Activated CD4-positive, alpha-beta T cell treated with anti-CD3 and anti-CD28 coated beads for 1 hour (primary cell): ENCODE measurements around the gene GLS.
A peak's percentile ranks its signal among the peaks of the same experiment; 100 is the strongest.
"Not testable (repeated sequence)": the region's sequence is repeated elsewhere in the genome, so short reads cannot be mapped to it uniquely, and the experiment has no call there.

Experiments
- DNase-seq: peaks from one replicate; pipeline ENCODE4 v3.0.0-alpha.2; 2020

Gene GLS

DNA sequence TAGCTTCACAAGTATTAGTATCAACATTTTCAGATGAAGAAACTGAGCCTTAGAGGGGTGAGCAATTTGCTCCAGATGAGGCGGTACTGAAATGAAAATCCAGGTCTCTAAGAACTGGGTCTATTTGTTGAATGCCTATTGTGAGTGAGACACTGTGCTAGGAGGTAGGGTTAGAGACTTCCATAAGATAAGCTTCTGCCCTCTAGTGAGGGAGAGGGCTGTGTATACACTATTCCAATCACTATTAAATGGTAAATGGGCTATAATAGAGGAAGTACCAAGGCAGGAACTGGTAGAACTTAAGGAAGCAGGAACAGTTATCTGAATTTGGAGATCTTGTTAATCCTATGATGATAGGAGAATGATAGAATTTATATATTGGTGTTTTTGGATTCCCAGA lies 23.6 kb upstream of the GLS start:
- DNase-seq, result no peak

DNA sequence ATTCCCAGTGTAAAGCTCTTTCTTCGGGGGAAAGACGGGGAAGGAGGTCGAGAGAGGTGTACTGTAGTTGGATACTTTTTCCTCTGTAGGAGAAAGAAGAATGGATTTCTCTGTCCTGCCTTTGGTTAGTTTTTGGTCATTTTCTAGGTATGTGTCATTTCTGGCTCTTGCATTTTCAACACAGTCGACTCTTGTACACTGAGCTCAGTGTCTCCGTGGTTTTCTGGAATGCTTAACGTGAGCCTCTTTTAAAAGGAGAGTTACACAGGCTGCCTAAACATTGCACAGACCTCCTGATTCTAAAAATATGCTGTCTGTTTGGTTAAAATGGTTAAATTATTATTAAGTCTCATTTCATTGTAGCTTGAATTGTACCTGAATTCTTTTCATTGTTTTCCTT lies 21.8 kb upstream of the GLS start:
- DNase-seq, result no peak

DNA sequence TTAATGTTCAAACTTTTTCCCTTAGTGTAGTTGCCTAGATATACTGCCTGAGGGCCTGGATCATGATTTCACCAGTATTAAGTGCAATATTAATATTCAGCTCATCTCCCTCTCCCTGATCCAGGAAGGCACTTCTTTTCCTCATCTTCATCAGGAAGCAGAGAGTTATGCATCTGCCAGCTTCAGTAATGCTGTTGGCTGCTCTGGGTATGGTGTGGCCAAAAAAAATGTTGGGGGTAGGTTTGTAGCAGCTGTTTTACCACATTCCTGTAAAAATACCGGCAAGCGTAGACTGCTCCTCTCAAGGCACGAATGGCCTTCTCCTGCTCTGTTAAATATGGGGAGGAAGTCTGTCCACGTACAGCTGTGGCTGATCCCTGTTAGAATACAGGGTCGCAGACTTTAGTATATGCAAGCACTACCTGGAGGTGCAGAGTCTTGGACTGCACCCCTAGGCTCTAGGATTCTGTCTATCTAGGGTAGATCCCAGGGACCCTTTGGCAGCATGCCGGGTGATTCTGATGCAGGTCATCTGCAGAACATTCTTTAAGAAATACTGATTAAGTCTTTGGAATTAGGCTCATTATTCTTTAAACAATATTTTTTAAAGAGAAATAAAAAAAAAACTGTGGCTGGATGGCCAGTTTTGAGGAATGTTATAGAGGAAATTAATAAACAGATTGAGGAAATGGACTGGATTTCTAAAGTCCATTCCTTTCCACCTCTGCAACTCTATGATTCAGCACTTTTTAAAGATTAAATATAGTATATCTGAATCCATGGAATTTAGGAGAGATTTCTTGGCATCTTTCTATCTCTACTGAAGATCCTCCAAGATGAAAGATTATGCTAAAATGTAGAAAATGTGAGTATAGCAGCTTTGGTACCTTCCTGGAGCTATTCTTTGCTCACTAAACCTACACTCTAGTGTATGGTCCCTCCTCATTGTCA lies 21.0 kb upstream of the GLS start:
- DNase-seq, result no peak

DNA sequence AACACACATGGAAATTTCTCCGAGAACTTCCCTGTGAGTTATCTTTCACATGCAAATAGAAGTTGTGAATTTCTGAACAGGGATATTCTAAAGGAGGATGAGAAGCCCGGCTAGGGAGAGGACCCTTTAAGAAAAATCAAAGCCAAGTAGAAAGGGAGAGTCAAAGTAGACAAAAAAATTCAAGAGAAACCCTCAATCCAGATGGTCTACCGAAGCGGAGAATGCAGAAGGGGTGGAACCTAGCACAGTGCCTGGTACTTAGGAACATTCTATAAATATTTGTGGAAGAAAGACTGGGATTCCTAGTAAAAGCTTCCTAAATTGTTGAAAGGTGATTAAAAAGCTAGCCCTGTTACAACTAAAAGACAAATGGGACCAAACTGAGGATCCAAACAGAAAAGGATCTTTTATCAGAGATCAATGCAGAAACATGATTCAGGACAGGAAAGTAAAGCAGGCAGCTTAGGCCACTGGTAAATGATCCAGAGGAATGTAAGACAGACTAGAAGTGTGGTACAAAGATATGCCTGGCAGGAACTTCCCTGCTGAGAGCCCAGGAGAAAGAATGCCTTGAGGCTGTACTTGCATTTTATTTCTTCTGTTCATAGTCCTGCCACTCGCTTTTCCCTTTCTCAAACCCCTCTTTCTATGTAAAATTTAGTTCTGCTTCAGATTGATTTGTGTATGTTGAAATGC lies 19.5 kb upstream of the GLS start:
- no peak for DNase-seq

DNA sequence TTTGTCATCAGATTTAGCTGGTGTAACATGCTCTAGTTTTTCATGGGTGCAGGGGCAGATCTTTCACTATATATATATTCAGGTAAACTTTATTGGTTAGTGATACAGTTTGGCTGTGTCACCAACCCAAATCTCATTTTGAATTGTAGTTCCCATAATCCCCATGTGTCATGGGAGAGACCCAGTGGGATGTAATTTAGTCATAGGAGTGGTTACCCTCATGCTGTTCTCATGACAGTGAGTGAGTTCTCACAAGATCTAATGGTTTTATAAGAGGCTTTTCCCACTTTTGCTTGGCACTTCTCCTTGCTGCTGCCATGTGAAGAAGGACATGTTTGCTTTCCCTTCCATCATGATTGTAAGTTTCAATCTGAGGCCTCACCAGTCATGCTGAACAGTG lies 18.5 kb upstream of the GLS start:
- not testable (repeated sequence) for DNase-seq

DNA sequence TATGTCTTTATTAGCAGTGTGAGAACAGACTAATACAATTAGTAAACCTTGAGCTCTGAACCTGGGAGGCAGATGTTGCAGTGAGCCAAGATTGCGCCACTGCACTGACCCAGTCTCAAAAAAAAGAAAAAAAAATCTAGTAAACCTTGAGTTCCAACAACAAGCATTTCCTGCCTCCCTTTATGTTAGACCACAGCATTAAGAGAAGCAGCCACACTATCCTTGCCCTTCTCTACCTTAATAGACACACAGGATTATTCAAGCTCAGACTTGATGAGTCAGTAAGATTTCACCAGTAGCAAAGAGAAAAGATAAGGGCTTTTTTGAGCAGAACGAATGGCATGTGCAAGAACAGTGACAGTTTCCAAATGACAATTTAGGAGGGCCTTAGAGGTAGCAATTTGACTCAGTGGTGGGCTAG lies 18.0 kb upstream of the GLS start:
- DNase-seq, result no peak

DNA sequence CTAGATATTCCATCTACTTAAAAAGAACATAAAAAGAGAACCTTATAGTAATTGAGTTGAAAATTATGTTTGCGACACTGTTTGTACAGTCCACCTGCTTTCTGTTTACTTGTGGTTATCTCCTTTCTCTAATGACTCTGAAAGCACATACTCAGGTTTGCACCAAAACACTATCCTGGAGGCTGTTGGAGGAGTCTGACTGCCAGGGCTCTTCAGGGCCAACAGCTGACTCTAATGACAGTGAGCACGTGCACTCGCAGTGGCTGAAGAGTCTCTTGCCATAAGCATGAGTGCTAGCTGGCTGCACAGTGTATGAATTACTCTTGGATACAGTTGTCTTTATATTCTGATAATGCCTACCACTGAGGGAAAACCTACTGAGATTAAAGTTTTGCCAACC lies 16.7 kb upstream of the GLS start:
- DNase-seq, result no peak

DNA sequence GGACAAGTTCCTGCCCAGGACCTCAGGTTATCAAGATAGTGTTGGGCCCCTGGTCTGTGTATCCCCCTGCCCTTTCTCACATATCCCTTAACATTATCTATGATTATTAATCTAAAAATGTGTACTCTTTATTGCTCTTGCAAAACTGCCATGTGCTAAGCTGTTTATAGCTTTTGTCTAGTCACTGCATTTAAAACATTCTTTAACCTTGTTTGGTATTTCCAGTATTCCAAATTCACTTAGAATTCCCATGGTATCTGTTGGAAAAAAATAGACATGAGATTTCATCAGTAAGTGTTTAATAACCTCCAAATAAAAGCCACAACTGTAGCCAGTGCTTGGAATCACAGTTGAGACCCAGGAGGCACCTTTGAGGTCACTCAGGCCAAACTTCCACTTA lies 16.2 kb upstream of the GLS start:
- no peak for DNase-seq

DNA sequence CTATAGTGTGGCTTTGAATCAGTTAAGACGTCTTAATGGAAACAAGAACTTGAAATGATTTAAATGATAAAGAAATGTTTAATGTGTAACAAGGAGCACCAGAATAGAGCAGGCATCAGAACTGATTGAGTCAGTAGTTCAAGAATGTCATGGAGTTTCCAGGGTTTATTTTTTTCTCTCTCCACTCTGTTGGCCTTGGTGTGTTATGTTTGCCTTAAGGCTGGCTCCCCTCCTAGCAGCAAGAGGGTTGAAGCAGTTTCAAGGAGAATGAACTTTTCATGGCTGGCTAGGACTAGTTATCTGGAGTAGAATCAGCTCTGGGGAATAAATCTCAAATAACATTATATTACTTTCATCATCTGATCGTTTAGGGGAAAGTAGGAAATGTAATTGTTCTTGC lies 13.4 kb upstream of the GLS start:
- no peak for DNase-seq

DNA sequence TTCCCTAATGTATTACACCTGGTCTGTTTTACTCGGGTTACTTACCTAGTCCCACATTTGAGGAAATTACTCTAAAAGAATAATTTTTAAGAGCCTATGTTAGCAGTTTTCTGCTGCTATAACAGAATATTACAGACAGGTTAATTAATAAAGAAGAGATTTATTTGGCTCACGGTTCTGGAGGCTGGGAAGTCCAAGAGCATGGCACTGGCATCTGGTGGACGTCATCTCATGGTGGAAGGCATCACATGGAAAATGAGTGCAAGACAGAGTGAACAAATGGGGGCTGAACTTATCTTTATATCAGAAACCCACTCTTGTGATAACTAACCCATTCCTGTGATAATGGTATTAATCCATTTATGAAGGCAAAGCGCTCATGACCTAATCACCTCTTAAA lies 12.8 kb upstream of the GLS start:
- DNase-seq, result no peak

DNA sequence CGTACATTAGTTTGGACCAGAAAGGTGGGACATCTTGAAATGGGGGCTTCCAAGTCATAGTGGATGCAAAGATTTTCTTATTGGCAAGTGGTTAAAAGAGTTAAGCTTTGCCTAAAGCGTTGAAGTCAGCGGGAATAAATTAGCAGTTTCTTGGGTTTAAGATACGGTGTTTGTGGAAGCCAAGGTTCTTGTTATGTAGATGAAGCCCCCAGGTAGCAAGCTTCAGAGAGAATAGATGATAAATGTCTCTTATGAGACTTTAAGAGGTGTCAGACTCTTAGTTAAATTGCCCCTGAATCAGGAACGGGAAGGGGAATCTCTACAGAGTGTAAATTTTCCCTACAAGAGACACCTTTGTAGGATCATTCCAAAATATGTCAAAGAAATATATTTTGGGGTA lies 10.9 kb upstream of the GLS start:
- no peak for DNase-seq

DNA sequence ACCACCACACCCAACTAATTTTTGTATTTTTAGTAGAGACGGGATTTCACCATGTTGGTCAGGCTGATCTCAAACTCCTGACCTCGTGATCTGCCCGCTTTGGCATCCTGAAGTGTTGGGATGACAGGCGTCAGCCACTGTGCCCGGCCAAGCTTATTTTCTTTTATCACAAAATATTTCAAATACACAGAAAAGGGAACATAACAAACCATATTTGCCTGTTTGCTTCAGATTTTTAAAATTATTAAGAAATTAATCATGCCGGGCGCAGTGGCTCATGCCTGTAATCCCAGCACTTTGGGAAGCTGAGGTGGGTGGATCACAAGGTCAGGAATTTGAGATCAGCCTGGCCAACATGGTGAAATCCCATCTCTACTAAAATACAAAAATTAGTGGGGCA lies 7.2 kb upstream of the GLS start:
- not testable (repeated sequence) for DNase-seq

DNA sequence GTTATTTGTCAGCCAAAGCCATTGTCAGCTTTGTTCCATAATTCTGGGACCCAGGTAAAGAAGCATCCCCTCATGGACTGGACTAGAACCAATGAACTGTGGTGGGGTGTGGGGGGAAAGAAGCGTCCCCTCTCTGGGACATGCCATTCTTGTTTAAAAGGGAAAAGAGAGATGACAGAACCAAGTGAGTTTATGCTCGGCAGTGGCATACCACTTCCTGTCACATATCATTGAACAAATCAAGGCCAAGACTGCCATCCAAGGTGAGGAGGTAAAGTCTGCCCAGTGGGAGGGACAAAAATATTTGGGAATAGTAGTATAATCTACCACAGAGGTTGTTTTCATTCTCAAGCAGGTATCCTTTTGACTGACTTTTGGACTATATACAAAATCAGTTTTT lies 4.7 kb upstream of the GLS start:
- no peak for DNase-seq

DNA sequence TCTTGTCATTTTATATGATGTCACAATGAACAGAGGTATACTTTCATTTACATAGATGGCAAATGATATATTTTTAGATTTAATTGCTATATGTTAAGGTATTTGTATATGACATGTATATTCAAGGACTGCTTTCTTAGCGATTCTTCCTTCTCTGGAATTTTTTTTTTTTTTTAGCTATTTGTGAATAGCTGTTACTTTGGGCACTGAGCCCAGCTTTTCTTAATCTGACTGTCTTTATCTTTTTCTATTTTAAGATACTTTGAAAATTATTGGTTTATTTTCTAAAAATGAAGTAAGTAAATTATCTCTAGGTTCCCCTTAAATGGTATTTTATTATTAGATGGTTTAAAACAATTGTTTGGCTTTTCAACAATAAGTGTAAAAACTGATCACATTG lies 4.0 kb upstream of the GLS start:
- DNase-seq, result no peak

DNA sequence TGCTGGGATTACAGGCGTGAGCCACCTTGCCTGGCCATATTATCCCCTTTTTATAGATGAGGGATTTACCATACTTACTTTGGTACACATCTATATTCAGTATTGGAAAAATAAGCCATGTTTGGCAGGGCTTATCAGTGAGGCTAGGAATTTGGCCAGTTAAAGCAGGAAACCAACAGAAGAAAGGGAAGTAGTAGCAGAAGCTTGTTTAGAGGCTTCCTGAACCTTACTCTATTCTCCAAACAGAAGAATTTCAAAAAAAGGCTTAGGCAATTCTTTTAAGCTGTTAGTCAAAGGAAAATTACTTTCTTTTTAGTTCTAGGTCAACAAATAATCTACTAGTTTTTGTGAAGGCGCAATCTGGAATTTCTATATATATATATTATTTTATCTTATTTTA lies 3.2 kb upstream of the GLS start:
- no peak for DNase-seq

DNA sequence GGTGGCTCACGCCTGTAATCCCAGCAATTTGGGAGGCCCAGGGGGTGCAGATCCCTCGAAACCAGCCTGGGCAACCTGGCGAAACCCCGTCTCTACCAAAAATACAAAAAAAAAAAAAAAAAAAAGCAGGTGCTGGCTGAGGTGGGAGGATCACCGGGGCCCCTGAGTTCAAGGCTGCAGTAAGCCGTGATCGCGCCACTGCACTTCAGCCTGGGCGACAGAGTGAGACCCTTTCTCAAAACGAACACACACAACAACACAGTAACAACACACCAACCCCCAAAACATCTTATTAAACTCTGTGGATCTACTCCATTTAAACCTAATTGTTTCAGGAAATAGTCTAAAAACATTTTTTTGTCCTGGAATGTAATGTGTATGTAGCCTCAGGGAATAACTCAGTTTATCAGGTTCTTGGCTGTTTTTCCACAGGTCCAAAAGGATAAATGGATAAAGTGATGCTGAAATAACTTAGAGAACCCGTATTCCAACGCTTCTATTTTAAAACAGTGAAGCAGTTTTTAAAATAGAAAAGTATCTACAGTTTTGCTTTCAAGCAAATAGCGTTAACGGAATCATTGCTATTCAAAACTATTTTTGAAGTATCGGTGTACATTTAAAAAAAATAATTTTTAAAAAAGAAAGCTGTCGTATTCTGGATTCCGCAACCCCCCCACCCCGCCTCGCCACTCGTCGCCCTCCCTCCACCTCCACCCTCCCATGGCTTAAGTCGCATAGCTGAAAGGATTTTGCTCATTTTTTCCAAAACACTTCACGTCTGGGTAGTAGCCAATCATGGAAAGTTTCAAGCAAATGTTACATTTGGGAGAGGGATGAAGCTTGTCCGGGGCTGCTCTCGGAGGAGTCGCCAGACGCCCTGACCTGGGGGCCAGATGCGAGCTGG lies 895 bp upstream of the GLS start:
- DNase-seq, result peak; percentile 38

DNA sequence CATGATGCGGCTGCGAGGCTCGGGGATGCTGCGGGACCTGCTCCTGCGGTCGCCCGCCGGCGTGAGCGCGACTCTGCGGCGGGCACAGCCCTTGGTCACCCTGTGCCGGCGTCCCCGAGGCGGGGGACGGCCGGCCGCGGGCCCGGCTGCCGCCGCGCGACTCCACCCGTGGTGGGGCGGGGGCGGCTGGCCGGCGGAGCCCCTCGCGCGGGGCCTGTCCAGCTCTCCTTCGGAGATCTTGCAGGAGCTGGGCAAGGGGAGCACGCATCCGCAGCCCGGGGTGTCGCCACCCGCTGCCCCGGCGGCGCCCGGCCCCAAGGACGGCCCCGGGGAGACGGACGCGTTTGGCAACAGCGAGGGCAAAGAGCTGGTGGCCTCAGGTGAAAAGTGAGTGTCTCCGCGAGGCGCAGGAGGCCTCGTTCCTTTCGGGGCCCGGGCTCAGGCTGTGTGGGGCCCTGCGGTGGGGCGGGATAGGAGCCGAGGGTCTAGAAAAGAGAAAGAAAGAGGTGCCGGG lies 520 bp downstream of the GLS start:
- DNase-seq, result no peak

DNA sequence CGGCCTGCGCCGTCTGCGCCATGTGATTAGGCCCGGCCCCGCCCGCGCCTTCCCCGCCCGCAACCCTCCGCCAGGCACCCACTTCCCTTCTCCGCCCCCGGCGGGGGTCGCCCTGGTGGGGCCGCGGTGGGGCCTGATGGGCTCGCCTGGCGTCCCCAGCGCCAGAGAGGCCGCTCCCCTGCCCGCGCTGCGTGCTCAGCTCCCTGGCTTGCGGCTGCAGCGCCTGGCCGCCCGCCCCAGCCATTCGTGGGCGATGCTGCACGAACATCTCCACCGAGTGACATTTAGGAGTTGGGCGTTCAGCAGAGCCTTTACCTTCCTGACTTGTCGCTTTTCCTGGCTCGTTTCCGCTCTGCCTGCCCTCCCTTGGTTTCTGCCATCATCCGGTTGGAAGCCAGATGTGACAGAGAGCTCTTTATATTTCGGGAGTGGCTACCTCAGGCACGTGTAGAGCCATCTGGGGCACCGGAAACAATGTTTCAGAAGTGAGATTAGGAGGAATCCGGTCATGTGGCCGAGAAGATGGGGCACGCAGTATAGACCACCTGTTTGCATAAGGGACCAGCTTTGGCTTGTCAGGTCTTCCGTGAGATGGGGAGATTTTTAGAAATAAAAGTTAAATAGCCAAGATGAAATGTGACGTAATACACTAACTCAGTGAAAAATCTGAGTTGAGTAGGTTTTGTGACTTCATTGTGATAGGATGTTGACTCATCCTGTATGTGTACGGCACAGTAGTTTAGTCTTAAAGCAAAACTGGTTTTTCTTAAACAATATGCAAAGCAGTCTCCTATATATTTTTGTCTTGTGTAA lies 1.2 kb downstream of the GLS start:
- DNase-seq, result peak; percentile 59

DNA sequence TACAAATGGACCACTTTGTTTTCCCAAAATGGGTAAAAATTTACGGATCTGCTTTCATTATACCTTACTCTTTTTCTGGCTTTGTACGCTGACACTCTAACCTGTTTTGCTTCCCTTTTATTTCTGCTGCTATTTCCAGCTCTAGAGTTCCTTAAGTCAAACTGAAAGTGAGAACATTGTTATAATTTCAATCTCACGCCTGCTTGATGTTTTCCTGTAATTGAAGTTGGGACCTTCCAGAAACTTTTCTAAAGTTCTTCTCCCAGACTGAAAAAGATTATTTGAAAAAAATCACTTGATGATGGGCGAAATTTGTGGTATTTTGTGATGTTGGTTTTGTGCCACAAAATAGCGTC lies 1.8 kb downstream of the GLS start:
- DNase-seq, result no peak

DNA sequence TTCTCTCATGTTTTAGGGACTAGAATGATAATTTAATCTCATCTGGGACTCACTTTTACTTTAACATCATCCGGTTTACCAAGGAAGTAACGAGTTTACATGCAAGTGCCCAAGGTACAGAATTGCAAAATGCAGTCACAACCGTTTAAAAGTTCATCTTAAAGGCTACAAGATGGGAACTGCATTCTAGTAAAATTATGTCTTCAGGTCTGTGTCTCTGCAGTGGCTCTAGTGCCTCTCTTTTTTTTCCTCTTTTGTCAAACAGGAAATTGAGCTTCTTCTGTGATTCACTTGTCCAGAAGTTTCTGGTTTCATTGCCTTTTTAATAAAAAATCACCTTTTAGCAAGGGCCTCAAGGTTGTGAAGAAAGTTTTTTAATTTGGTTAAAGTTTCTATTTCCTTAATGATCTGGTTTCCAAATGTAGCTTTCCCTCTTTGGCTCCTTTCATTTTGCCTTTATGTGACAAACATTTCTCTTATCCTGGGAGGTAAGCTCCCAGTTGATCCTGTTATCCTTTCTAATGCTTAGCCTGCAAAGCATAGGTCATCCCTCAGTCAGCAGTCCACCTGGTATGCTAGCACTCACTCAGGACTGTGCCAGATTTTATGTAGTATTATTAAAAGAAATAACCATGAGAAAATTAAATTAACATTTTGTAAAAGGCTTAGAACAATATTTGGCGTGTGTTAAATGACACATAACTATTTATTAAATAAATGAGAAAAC lies 2.4 kb downstream of the GLS start:
- DNase-seq, result no peak

DNA sequence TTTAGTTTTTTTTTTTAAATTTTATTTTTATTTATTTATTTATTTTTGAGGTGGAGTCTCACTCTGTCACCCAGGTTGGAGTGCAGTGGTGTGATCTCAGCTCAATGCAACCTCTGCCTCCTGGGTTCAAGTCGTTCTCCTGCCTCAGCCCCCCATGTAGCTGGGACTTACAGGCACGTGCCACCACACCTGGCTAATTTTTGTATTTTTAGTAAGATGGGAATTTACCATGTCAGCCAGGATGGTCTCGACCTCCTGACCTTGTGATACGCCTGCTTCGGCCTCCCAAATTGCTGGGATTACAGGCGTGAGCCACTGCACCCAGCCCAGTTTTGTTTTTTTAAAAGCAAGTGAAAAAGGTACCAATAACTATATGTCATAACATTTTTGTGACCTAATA lies 5.2 kb downstream of the GLS start:
- DNase-seq, result not testable (repeated sequence)

DNA sequence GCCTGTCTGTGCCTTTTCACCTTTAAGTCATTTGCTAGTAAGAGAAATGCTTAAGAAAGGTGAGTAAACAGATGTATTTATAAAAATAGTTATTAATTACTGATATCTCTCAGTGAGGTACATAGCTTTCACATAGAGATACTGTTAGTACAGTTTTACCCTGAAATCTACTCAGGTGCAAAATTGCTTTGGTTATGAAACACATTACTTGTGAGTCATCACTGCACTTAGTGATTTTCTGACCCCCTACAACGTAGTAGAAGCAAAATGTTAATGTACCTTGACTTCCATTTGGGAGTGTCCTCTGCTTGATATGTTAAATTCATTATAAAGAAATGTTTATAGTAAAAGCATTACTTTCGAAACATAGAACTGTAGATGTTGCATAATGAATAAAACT lies 6.5 kb downstream of the GLS start:
- no peak for DNase-seq
